Neural progenitor cell (in vitro differentiated cells): ENCODE measurements around the gene SELENOO.

Experiments used
- CTCF ChIP-seq: fragments of 200-600 bp; sonication (generic); IDR thresholded peaks from 2 replicates; pipeline ENCODE4 v1.5.1; 2017; ENCODE audit warnings: antibody characterized with exemption, mild to moderate bottlenecking
- EZH2 ChIP-seq: fragments of 200-600 bp; sonication (generic); IDR thresholded peaks from 2 replicates; pipeline ENCODE4 v1.6.1; 2017; ENCODE audit warnings: antibody characterized with exemption, mild to moderate bottlenecking, moderate library complexity

- TF ChIP-seq CTCF (no peak), EZH2 (no peak)
These were observed 19.2 kb downstream of the SELENOO start for GRCh38 chr22:50219800-50220602.
